PC-9 (cell line): ENCODE results near the gene OTOL1. TPM values are rescaled to one million over a fixed set of nuclear protein-coding genes. Genes with fewer than 3 reads are reported as not detected.

Experiments used
- BruUV-seq: library from RNA; stranded (reverse); fragments of 400-500 nt; replicated peaks from 2 replicates; lab custom pipeline; 2021; lab: Mats Ljungman, UMichigan
- CTCF ChIA-PET: fragments of 300-600 bp; sonication (Branson Sonifier 250); formaldehyde crosslinking; loops from one replicate; lab custom pipeline; 2022; ENCODE audit warnings: antibody characterized with exemption; lab: Charles Lee
- POLR2A ChIA-PET: fragments of 300-600 bp; sonication (Branson Sonifier 250); formaldehyde crosslinking; loops from one replicate; lab custom pipeline; 2022; ENCODE audit warnings: antibody characterized with exemption; ENCODE audit not compliant: unreplicated experiment; lab: Charles Lee
- DNase-seq, 2 experiments: peaks; one replicate each; pipeline versions ENCODE4 v3.0.0 to v3.0.0-alpha.2; 2015 to 2022; ENCODE audit warnings: mixed read lengths in 1 of 2
- H2AFZ ChIP-seq: fragments of 200-600 bp; sonication (generic); 2 replicates; pipeline ENCODE4 v1.8.1; 2017; ENCODE audit warnings: antibody characterized with exemption
- H3F3A ChIP-seq: fragments of 200-600 bp; sonication (generic); 2 replicates; pipeline ENCODE4 v1.8.1; 2017; ENCODE audit warnings: antibody characterized with exemption, mild to moderate bottlenecking, low read depth; ENCODE audit not compliant: insufficient read depth
- H3K27ac ChIP-seq: fragments of 200-600 bp; sonication (generic); 2 replicates; pipeline ENCODE4 v1.6.1; 2016; ENCODE audit warnings: mixed run types
- H3K27me3 ChIP-seq: fragments of 200-600 bp; sonication (generic); 2 replicates; pipeline ENCODE4 v1.6.1; 2016; ENCODE audit warnings: low read depth, mixed run types; ENCODE audit not compliant: insufficient read depth
- H3K36me3 ChIP-seq: fragments of 200-600 bp; sonication (generic); 2 replicates; pipeline ENCODE4 v1.6.1; 2016; ENCODE audit warnings: low read depth, mixed run types
- H3K4me1 ChIP-seq: fragments of 200-600 bp; sonication (generic); replicated peaks from 2 replicates; pipeline ENCODE4 v1.6.1; 2016; ENCODE audit warnings: mixed run types; ENCODE audit not compliant: insufficient read depth
- H3K4me2 ChIP-seq: fragments of 200-600 bp; sonication (generic); 2 replicates; pipeline ENCODE4 v1.6.1; 2017; ENCODE audit warnings: mixed run types
- H3K4me3 ChIP-seq: fragments of 200-600 bp; sonication (generic); 2 replicates; pipeline ENCODE4 v1.6.1; 2016; ENCODE audit warnings: mixed run types
- H3K79me2 ChIP-seq: fragments of 200-600 bp; sonication (generic); 2 replicates; pipeline ENCODE4 v1.6.1; 2017; ENCODE audit warnings: low read depth, mixed run types
- H3K9me2 ChIP-seq: fragments of 200-600 bp; sonication (generic); 2 replicates; pipeline ENCODE4 v1.8.1; 2017; ENCODE audit warnings: mild to moderate bottlenecking; ENCODE audit not compliant: insufficient read depth
- H3K9me3 ChIP-seq: fragments of 200-600 bp; sonication (generic); 2 replicates; pipeline ENCODE4 v1.8.1; 2016; ENCODE audit warnings: low read depth; ENCODE audit not compliant: insufficient read depth
- H4K20me1 ChIP-seq: fragments of 200-600 bp; sonication (generic); 2 replicates; pipeline ENCODE4 v1.8.1; 2017; ENCODE audit not compliant: insufficient read depth
- EZH2 ChIP-seq: fragments of 200-600 bp; sonication (generic); IDR thresholded peaks from 2 replicates; pipeline ENCODE4 v1.8.0; 2017; ENCODE audit warnings: antibody characterized with exemption, low read depth
- intact Hi-C: fragments of 100-400 bp; cut with micrococcal nuclease; formaldehyde crosslinking; loops from one replicate; pipeline ENCODE4 v1.10.0; 2022; ENCODE audit not compliant: unreplicated experiment
- total RNA-seq: library from RNA; stranded (reverse); gene quantifications from 2 replicates; pipeline ENCODE4 v1.2.3, GENCODE V29; 2021
- TF ChIP-seq, protein P1 (sequence below): fragments of 200-600 bp; sonication (generic); conservative IDR thresholded peaks from 2 replicates; pipeline ENCODE4 v1.6.1; 2017; ENCODE audit warnings: mixed run types, antibody characterized with exemption, mild to moderate bottlenecking, moderate library complexity

OTOL1 gene
- total RNA-seq, 1 experiment from 2014 or later: not detected

DNA sequence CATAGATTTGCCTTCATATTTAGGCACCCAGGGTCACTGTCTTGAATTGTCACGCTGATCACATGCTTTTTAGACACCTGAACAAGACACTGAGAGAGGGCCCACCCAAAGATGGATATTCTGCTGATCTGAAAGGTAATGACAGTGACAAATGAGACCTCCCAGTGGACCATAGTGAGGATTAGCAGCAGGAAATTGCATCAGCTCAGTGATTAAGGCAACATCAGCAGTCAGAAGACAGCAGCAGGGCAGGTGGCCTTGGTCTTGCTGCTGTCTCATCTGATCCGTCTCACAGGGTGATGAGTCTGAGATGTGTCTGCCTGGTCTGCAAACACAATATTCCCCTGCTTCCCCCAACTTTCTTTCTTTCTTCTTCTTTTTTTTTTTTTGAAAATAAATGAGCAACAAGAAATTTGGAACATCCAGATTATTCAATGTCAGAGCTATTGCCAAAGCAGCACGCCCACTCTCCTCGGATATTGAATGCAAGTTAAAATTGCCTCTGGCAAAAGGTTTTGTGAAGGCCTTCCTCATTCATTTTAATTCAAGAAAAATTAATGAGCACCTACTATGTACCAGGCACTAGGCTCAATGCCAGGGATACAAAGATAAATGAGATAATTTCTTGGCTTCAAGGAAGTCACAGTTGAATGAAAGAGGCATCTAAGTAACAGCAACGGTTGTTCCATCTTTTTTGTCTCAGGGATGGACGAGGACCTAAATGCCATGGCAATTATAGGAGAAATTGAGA lies 14.1 kb downstream of the OTOL1 start:
- Histone ChIP-seq H3F3A (no peaks in the 10 kb centered on the region), H3K27me3 (no peaks in the 10 kb centered on the region), H3K4me3 (no peak overlapping the region), H2AFZ (no peak overlapping the region), H3K79me2 (no peaks in the 10 kb centered on the region), H3K4me2 (no peak overlapping the region), H3K27ac (no peak overlapping the region), H3K4me1 (no peaks in the 10 kb centered on the region), H3K36me3 (no peaks in the 10 kb centered on the region), H3K9me2 (no peaks in the 10 kb centered on the region), H3K9me3 (no peaks in the 10 kb centered on the region), H4K20me1 (no peaks in the 10 kb centered on the region)
- intact Hi-C loops: no loop called here
- no TSS peak for BruUV-seq
- DNase-seq: no peak
- CTCF ChIA-PET: no interaction called here
- POLR2A ChIA-PET: no interaction called here
- TF ChIP-seq EZH2: no peak
- TF ChIP-seq, protein P1, sequence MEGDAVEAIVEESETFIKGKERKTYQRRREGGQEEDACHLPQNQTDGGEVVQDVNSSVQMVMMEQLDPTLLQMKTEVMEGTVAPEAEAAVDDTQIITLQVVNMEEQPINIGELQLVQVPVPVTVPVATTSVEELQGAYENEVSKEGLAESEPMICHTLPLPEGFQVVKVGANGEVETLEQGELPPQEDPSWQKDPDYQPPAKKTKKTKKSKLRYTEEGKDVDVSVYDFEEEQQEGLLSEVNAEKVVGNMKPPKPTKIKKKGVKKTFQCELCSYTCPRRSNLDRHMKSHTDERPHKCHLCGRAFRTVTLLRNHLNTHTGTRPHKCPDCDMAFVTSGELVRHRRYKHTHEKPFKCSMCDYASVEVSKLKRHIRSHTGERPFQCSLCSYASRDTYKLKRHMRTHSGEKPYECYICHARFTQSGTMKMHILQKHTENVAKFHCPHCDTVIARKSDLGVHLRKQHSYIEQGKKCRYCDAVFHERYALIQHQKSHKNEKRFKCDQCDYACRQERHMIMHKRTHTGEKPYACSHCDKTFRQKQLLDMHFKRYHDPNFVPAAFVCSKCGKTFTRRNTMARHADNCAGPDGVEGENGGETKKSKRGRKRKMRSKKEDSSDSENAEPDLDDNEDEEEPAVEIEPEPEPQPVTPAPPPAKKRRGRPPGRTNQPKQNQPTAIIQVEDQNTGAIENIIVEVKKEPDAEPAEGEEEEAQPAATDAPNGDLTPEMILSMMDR: no peak

DNA sequence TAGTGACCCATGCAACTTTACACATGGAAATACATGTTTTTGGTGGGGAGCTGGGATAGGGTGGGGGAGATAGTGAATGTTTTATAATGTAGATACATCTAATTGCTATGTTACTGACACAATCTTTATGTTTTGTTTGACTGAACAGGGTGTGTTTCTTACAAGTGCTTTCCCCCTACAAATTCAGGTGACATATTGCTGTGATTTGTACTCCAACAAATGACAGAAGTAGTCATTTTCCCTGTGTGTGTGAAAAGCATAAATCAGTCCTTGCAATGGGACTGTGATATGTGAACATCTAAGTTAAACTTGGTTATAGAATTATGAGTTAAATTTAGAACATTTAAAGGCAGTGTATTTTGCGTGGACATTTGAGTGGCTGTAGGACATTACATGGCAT lies 27.3 kb downstream of the OTOL1 start:
- intact Hi-C loops: no loop called here
- DNase-seq: no peak
- POLR2A ChIA-PET: no interaction called here
- no TSS peak for BruUV-seq
- Histone ChIP-seq H3F3A (no peaks in the 10 kb centered on the region), H2AFZ (no peak overlapping the region), H3K79me2 (no peaks in the 10 kb centered on the region), H3K36me3 (no peaks in the 10 kb centered on the region), H4K20me1 (no peaks in the 10 kb centered on the region), H3K4me1 (no peaks in the 10 kb centered on the region), H3K27ac (no peak overlapping the region), H3K9me3 (no peaks in the 10 kb centered on the region), H3K4me2 (no peak overlapping the region), H3K27me3 (no peaks in the 10 kb centered on the region), H3K9me2 (no peaks in the 10 kb centered on the region), H3K4me3 (no peak overlapping the region)
- TF ChIP-seq, protein P1: no peak
- TF ChIP-seq EZH2: no peak
- CTCF ChIA-PET: no interaction called here

DNA sequence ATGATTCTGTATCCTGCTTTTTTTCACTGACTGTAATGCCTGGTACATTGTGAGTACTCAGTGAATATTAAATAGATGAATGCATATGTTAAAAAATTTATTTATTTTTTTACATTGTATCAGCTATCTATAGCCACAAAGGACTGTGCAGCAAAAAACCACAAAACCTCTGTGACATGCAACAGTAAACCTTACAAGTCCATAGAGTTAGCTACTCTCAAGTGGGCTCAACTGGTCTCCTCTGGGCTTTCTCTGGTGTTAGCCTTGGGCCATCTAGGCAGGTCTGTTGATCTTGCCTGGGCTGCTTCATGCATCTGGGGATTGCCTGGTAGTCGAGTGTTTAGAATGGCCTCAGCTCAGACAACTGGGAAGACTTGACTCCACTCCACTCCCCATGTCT lies 35.3 kb downstream of the OTOL1 start:
- intact Hi-C loops: loop anchor here (5.0 kb wide), 1 partner anchor 35 kb away; the partner anchor contains the start of gene OTOL1
- Histone ChIP-seq H3K27ac (no peak overlapping the region), H3K27me3 (no peaks in the 10 kb centered on the region), H3K4me3 (no peak overlapping the region), H3K4me1 (no peaks in the 10 kb centered on the region), H3K9me3 (no peaks in the 10 kb centered on the region), H2AFZ (no peak overlapping the region), H3K4me2 (no peak overlapping the region), H4K20me1 (no peaks in the 10 kb centered on the region), H3K79me2 (no peaks in the 10 kb centered on the region), H3K36me3 (no peaks in the 10 kb centered on the region), H3F3A (no peaks in the 10 kb centered on the region), H3K9me2 (no peaks in the 10 kb centered on the region)
- ChIA-PET CTCF (no interaction called here), POLR2A (no interaction called here)
- BruUV-seq: no TSS peak
- TF ChIP-seq, protein P1: no peak
- TF ChIP-seq EZH2: no peak
- DNase-seq: no peak
